OCI-LY1 (cell line): ENCODE results near the gene USP22.

Experiments used
- EZH2 ChIP-seq: fragments of 200-600 bp; sonication (generic), shearing (Covaris generic); IDR thresholded peaks from 2 replicates; pipeline ENCODE4 v1.8.0; 2017; ENCODE audit warnings: borderline replicate concordance, mixed run types, mild to moderate bottlenecking, antibody characterized with exemption, low read length, moderate library complexity, mixed read lengths
- TF ChIP-seq, protein P1 (sequence below): fragments of 200-600 bp; sonication (generic), shearing (Covaris generic); IDR thresholded peaks from 2 replicates; pipeline ENCODE4 v1.5.1; 2017; ENCODE audit warnings: mild to moderate bottlenecking, antibody characterized with exemption, low read length, moderate library complexity, mixed read lengths

DNA sequence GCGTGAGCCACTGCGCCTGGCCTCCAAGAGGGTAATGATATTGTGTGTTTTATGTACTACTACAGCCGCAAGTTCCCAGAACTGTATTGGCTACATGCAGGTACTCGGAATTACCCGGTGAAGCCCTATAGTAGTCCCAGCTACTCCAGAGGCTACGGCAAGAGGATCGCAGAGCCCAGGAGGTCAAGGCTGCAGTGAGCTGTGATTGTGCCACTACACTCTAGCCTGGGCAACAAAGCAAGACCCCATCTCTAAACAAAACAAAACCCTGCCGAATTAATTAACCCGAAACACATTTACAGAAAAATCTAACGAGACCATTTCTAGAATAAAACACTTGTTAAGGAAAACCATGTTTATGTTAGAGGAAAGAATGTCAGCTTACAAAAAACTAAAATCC is 2.2 kb upstream of the USP22 start:
- TF ChIP-seq, protein P1, sequence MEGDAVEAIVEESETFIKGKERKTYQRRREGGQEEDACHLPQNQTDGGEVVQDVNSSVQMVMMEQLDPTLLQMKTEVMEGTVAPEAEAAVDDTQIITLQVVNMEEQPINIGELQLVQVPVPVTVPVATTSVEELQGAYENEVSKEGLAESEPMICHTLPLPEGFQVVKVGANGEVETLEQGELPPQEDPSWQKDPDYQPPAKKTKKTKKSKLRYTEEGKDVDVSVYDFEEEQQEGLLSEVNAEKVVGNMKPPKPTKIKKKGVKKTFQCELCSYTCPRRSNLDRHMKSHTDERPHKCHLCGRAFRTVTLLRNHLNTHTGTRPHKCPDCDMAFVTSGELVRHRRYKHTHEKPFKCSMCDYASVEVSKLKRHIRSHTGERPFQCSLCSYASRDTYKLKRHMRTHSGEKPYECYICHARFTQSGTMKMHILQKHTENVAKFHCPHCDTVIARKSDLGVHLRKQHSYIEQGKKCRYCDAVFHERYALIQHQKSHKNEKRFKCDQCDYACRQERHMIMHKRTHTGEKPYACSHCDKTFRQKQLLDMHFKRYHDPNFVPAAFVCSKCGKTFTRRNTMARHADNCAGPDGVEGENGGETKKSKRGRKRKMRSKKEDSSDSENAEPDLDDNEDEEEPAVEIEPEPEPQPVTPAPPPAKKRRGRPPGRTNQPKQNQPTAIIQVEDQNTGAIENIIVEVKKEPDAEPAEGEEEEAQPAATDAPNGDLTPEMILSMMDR, result no peak
- TF ChIP-seq EZH2, result no peak
